DMS114 treated with DMSO at 0.1 percent for 48 hours (cell line): ENCODE data around the gene CDT1.
"Not testable (repeated sequence)": the region's sequence is repeated elsewhere in the genome, so short reads cannot be mapped to it uniquely, and the experiment has no call there.

Experiments used
- DNase-seq: peaks from one replicate; lab custom pipeline; 2025; ENCODE audit not compliant: unreplicated experiment; lab: John Stamatoyannopoulos, UW

Gene CDT1

GRCh38 chr16:88782454-88783390 is 20.9 kb upstream of the CDT1 start:
- DNase-seq = no peak

GRCh38 chr16:88783391-88784073 is 20.1 kb upstream of the CDT1 start:
- no peak for DNase-seq

- DNase-seq = peak; percentile 40
Measured at GRCh38 chr16:88784074-88784855, 19.3 kb upstream of the CDT1 start.

- DNase-seq = no peak
Measured at GRCh38 chr16:88784856-88785105, 18.8 kb upstream of the CDT1 start.

DNA sequence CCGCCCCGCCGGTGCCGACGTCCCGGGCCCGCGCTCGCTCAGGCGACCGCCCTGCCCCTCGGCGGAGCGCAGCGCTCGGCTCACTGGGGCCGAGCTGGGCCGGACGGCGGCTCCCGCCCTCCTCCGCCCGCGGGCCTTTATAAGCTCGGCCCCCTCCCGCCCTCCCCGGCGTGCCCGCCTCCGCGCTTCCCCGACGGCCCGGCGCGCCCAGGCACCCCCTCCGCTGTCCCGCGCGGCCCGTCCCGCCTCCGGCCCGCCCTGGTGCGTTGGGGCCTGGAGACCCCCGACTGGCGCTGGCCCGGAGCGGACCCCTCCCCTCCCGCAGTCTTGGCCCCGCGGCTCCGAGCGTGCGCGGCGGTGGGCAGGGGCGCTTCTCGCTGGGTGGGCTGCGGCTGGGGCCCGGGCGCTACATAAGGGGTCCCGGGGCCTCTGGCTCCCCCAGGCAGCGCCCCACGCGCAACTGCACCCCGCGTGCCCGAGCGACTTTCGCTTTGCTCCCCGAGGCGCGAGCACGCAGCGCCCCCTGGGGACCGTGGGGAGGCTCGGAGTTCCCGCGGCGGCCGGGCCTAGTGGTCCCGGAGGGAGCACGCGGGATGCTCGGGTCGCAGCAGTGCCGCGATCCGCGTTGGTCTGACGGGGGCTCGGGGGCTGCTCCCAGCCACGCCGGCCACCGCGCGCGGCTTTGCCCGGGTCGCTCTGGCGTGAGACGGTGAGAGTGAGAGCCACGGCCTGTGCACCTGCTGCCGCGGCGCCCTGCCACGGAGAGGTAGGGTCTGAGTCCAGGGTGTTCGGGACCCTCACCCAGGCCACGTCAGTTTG is 18.3 kb upstream of the CDT1 start, which contains the start of gene PIEZO1:
Gene PIEZO1 (minus strand): TSS at position 115 of the 819 bp plus-strand sequence. CDS start 256 bp downstream, outside the sequence.
- DNase-seq = no peak

DNA sequence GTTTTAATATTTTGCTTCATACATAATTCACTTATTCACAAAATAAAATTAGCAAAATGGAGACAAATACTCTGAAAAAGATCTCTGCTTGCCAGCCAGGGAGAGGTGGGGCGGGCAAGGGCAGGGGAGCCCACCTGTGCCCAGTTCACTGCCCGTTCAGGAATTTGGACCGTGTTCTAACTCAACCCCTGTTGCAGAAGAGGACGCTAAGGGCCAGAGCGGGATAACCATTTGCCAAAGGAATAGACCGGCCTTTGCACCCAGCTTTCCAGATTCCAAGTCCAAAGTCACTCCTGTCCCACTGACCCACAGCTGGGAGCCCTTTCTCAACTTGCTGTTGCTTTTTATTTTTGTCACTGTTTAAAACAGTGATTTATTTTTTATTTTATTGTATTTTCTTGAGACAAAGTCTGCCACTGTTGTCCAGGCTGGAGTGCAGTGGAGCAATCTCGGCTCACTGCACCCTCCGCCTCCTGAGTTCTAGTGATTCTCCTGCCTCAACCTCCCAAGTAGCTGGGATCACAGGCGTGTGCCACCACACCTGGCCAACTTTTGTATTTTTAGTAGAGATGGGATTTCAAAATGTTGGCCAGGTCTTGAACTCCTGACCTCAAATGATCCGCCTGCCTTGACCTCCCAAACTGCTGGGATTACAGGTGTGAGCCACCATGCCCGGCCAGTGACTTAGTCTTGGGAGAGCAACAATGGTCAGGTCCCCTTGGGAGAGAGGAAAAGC is 15.8 kb upstream of the CDT1 start:
- DNase-seq = no peak

DNA sequence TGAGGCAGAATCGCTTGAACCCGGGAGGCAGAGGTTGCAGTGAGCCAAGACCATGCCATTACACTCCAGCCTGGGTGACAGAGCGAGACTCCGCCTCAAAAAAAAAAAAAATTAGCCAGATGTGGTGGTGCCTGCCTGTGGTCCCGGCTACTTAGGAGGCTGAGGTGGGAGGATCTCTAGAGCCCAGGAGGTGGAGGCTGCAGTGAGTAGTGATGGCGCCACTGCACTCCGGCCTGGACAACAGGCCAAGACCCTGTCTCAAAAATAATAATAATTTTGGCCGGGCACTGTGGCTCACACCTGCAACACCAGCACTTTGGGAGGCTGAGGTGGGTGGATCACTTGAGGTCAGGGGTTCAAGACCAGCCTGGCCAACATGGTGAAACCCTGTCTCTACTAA is 14.8 kb upstream of the CDT1 start:
- not testable (repeated sequence) for DNase-seq

DNA sequence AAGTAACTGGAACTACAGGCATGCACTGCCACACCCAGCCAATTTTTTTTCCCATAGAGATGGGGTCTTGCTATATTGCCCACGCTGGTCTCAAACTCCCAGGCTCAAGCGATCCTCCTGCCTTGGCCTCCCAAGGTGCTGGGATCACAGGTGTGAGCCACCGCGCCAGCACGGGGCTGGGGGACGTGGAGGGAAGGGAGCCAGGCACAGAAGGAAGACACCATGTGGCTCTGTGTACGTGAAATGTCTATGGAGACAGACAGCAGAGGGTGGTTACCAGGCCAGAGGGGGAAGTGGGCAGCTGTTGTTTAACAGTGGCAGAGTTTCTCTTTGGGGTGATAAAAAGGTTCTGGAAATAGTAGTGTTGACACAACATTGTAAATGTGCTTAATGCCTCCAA is 14.0 kb upstream of the CDT1 start:
- no peak for DNase-seq

DNA sequence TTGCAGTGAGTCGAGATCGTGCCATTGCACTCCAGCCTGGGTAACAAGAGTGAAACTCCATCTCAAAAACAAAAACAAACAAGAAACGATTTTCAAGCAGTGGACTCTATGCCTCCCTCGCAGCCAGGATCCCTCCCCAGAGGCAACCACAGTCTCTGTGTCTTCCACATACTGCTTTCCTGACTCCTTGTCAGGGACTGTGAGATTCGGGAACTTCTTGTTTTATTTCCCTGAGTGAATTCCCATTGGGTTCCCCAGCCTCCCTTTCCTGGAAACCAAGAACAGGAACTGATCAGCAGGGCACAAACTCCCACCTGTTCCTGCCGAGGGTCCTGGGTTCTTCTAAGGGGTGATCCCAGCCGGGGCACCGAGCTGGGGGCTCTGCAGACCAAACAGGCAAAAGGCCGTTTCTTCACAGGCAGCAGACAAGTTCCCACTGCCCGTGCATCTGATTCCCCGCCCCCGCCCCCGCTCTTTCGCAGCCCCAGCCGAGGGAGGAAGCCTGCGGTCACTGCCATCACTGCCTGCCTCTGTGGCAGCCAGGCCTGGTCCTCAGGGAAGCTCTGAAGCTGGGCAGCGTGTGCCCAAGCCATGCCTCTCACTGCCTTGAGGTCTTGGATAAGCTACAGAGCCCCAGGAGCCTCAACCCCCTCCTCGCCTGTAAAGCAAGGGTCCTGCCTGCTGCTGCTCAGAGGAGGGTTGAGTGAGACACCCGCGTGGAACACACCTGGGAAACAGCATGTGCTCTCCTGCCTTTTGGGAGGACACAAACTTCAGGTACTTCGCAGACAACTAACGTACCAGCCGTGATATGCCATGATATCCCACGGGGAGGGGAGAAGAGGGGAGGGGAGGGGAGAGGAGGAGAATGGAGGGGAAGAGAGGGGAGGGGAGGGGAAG is 13.0 kb upstream of the CDT1 start:
- DNase-seq = no peak

DNA sequence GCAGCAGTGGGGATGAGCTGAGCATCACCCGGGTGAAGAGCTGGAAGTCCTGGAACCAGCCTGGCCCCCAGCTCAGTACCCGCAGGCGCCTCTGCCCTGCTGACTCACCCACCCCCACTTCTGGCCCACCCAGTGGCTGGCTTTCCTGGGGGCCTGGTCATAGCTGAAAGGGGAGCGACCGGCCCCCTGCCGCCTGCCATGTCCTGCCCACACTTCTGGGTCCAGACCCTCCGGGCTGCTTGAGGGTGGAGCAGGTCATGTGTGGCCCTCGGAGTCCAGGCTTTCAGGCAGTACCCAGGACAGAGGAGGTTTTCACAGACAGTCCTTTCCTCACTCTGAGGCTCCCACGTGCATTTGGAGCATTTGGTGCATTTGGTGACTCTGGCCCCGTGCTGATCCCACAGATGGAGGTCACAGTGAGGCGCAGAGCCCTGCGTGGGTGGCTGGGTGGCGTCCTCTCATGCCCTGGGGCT is 11.5 kb upstream of the CDT1 start:
- DNase-seq = no peak

DNA sequence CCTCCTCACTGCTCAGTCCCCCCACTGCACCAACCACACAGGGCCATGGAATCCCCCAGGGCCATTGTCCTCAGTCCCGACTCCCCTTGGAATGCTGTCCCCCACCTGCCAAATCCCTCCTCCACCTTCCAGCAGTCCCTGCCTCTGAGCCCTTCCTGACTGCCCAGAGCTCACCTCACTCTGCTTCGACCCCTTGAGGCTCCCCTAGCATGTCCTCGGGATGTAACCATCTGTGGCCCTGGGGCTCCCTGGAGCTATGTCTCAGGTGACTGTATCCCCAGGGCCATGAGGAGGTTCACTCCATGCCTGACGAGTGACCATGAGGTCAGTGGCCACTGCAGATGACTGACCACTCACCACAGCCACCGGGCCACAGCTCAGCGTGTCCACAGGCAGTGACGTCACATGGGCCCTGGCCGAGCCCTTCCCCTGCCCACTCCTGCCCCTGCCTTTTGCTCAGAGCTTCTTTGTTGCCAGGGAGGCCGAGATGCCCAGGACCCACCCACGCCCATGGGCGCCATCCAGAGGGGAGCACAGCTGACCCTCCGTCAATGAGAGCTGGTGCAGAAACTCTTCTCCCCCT is 10.8 kb upstream of the CDT1 start:
- DNase-seq = no peak

DNA sequence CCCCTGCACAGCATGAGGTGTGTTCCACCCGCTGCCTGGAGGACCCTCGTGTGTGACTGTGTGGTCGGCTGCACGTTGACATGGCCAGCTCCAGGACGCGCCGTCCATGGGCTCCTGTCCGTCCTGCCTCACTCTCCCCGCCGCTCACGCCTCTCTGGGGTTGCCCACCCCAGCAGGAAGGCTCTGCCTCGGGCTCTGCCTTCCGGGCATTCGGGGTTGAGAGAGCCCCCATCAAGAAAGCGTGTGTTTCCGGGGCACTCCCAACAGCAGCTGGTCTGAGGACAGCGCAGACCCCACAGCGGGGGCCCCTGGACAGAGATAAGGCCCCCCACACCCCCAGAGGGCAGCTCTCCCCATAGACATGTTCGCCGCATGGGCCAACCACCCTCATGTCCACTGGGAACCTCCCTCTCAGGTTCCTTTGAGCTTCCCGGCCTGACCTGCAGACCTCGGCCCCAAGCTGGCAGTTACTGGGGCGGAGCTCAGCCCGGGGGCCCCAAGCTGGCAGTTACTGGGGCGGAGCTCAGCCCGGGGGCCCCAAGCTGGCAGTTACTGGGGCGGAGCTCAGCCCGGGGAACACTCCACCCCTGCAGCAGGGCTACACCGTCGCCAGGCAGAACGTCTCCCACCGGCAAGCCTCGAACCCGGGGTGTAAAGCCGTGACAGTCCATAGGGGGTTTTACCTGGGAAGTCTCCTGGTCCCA is 10.2 kb upstream of the CDT1 start:
- no peak for DNase-seq

DNA sequence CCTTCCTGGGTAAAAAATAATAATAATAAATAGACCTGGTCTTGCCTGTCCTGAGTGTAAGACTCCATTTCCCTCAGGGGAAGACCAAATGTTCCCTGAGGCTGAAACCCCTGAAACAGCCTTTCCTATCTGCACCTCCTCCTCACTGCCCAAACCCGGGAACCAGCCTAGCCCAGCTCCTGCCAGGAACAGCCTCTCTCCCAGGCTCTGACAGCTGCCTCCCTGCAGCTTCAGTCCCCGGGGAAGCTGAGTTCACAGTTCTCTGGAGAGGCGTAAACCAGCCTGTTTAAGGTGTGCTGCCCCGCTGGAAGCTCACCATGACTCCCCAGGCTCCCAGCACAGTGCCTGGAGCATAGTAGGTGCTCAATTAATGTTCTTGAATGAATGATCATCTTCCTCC is 7.3 kb upstream of the CDT1 start:
- DNase-seq = no peak

DNA sequence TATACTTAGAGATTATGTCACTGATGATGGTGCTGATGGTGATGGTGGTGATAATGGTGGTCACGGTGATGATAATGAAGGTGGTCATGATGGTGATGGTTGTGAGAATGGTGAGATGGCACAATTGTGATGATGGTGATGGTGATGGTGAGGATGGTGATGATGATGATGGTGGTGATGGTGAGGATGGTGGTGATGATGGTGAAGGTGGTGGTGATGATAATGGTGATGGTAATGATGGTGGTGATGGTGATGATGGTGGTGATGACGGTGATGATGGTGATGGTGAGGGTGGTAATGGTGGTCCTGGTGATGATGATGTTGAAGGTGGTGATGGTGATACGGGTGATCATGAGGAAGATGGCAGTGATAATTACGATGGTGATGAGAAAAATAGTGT is 5.5 kb upstream of the CDT1 start:
- DNase-seq = no peak

GRCh38 chr16:88798772-88799455 is 4.7 kb upstream of the CDT1 start:
- DNase-seq = no peak

DNA sequence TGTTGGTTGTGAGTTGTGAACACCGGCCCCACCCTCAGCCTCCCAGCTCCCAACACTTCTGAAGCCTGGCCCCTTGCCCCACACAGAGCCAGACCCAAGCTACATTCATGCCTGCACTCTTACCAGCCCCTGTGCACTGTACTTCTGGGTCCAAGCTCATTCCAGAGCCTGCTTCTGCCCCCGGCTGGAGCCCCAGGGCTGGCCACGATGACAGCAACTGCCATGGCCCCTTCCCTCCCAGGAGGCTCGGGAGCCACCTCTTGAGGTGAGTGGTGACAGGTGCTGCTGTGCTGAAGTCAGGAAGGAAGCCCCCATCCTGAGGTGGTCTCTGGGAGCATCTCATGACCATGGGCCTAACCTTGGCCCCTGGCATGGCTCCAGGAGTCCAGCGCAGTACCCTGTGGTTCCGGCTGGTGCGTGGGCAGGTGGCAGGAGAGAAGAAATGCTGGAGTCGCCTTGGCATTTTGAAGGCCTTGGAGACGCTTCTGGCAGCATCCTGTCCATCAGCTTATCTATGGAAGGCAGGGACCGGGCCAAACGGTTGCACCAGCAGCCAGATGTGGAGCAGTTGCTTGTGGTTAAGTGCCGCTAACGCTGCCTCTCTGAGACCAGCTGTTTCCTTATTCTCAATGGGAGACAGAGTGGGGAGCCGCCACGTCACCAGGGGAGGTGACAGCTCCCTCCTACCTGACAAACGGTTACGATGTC is 3.9 kb upstream of the CDT1 start:
- no peak for DNase-seq

DNA sequence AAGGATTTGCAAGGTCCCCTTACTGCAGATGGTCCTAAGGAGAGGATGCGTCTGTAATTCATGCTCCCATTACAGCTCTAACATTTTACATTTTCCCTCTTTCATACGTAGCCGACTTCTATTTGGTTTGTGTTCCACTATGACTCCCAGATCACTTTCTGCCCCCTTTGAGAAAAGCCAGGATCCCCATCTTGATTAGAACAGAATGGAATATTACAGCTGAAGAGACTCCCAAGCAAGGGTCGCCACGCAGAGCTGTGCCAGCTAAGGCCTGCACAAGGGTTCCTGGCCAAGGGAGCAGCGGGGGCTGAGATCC is 3.4 kb upstream of the CDT1 start:
- DNase-seq = no peak
